Measurements from ENCODE around the gene RASL10B. TPM values are rescaled to one million over a fixed set of nuclear protein-coding genes. Genes with fewer than 3 reads are reported as not detected.

Gene RASL10B
- total RNA-seq (under 1 TPM; 0.34 to 0.76 (median 0.60) TPM), polyA plus RNA-seq (under 1 TPM; 0.14 to 0.37 TPM), total RNA-seq (0.81 reads per million)

GRCh38 chr17:35731239-35731916 lies at the start of gene RASL10B:
RASL10B (plus strand) TSS chr17:35731639; CDS start chr17:35735185, 3,546 bp downstream.
- ChIA-PET CTCF (interaction anchor here (1.0 kb wide), 1 partner anchor 16 kb away, joined by 4 read pairs; no protein-coding TSS in a partner anchor), POLR2A (interaction anchor here (0.6 to 1.3 kb wide), 2 partner anchors 9 to 28 kb away, joined by 3 to 4 read pairs; no protein-coding TSS in a partner anchor)
- Mint-ChIP-seq H3K9me3 (peaks cover 0 to 2% (median 0%) of the 10 kb centered on the region in 11 donors), H3K4me1 (peaks cover 11 to 31% (median 21%) of the 10 kb centered on the region in 7 donors), H3K27ac (peak within 1 kb of the TSS in 8 of 9 donors; percentile 21 to 85 (median 66)), H3K4me3 (peak within 1 kb of the TSS; percentile 59 to 90 (median 85)), H3K27me3 (peaks cover 0 to 24% (median 5%) of the 10 kb centered on the region in 5 donors), H3K36me3 (peaks cover 0 to 7% (median 0%) of the 10 kb centered on the region in 5 donors)
- H3K4me1 ChIP-seq (ENCODE audit: control insufficient read depth in 2 of 2, insufficient read depth in 2 of 2, low read length in 2 of 2): peaks cover 8 to 13% of the 10 kb centered on the region in 2 donors
- ATAC-seq (peak; percentile 83), DNase-seq (peak; percentile 34 to 62 (median 42))
- peaks cover 0 to 7% (median 0%) of the 10 kb centered on the region in 3 experiments for H3K36me3 ChIP-seq (ENCODE audit: control insufficient read depth in 2 of 3, insufficient read depth in 3 of 3, low read length in 3 of 3)
- no peak within 1 kb of the TSS for H3K27ac ChIP-seq (ENCODE audit: low read depth, low read length)
- H3K9me3 ChIP-seq (ENCODE audit: control insufficient read depth in 2 of 3, low read length in 3 of 3): no peaks in the 10 kb centered on the region
- H3K4me3 ChIP-seq (ENCODE audit: low read length): peak within 1 kb of the TSS; percentile 55
- intact Hi-C loops (cut with micrococcal nuclease): no loop called here
- H3K27me3 ChIP-seq (ENCODE audit: control insufficient read depth in 2 of 2, insufficient read depth in 2 of 2, low read length in 2 of 2): no peaks in the 10 kb centered on the region

- Histone ChIP-seq H3K9me3 (ENCODE audit: control insufficient read depth in 2 of 3, low read length in 3 of 3) (no peaks in the 10 kb centered on the region), H3K27me3 (ENCODE audit: control insufficient read depth in 2 of 2, insufficient read depth in 2 of 2, low read length in 2 of 2) (no peaks in the 10 kb centered on the region), H3K4me3 (ENCODE audit: low read length) (no peak overlapping the region), H3K27ac (ENCODE audit: low read depth, low read length) (no peak overlapping the region), H3K36me3 (ENCODE audit: control insufficient read depth in 2 of 3, insufficient read depth in 3 of 3, low read length in 3 of 3) (peaks cover 12 to 69% (median 13%) of the 10 kb centered on the region in 3 experiments), H3K4me1 (ENCODE audit: control insufficient read depth in 2 of 2, insufficient read depth in 2 of 2, low read length in 2 of 2) (no peaks in the 10 kb centered on the region)
- ChIA-PET CTCF (no interaction called here), POLR2A (no interaction called here)
- ATAC-seq: no peak
- intact Hi-C loops (cut with micrococcal nuclease): no loop called here
- DNase-seq: no peak
- Mint-ChIP-seq H3K27ac (no peak overlapping the region), H3K4me1 (peaks cover 4 to 14% (median 4%) of the 10 kb centered on the region in 7 donors), H3K27me3 (no peaks in the 10 kb centered on the region), H3K9me3 (no peaks in the 10 kb centered on the region), H3K4me3 (no peak overlapping the region), H3K36me3 (peaks cover 8 to 70% (median 50%) of the 10 kb centered on the region in 5 donors)
Measured at GRCh38 chr17:35683591-35683990, 47.8 kb upstream of the RASL10B start.

GRCh38 chr17:35684055-35684802 lies 47.2 kb upstream of the RASL10B start:
- Histone ChIP-seq H3K27ac (ENCODE audit: low read depth, low read length) (no peak overlapping the region), H3K9me3 (ENCODE audit: control insufficient read depth in 2 of 3, low read length in 3 of 3) (no peaks in the 10 kb centered on the region), H3K4me3 (ENCODE audit: low read length) (no peak overlapping the region), H3K4me1 (ENCODE audit: control insufficient read depth in 2 of 2, insufficient read depth in 2 of 2, low read length in 2 of 2) (no peaks in the 10 kb centered on the region), H3K36me3 (ENCODE audit: control insufficient read depth in 2 of 3, insufficient read depth in 3 of 3, low read length in 3 of 3) (peaks cover 12 to 68% (median 13%) of the 10 kb centered on the region in 3 experiments), H3K27me3 (ENCODE audit: control insufficient read depth in 2 of 2, insufficient read depth in 2 of 2, low read length in 2 of 2) (no peaks in the 10 kb centered on the region)
- ChIA-PET POLR2A (no interaction called here), CTCF (no interaction called here)
- ATAC-seq: no peak
- Mint-ChIP-seq H3K27ac (no peak overlapping the region), H3K4me1 (peaks cover 0 to 8% (median 1%) of the 10 kb centered on the region in 7 donors), H3K4me3 (no peak overlapping the region), H3K27me3 (no peaks in the 10 kb centered on the region), H3K36me3 (peaks cover 9 to 72% (median 49%) of the 10 kb centered on the region in 5 donors), H3K9me3 (no peaks in the 10 kb centered on the region)
- intact Hi-C loops (cut with micrococcal nuclease): no loop called here
- no peak for DNase-seq

DNA sequence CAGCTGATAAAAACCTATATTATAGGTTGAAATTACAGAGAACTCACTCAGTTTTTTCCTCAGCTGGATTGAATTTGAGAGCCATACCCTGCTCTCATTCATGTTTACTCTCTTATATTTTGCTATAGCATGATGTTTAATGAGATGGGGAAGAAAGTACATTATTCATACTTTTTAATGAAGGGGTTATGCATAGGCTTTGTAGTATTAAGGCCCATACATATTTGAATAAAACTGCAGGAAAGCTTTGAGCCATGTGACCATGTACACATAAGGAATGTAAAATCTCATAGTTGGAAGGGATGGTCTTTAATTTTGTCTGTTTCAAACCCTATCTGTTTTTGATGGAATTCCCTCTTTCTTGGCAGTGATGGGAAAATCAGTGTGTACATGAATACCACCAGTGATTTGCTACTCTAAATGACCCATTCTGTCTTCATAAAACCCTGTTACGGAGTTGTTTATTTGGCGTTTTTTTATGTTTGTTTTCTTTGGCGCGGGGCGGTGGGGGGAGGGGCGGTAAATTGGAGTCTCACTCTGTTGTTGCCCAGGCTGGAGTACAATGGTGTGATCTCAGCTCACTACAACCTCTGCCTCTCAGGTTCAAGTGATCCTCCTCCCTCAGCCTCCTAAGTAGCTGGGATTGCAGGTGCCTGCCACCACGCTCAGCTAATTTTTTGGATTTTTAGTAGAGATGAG lies 38.8 kb upstream of the RASL10B start:
- no peaks in the 10 kb centered on the region for H3K4me1 ChIP-seq (ENCODE audit: control insufficient read depth in 2 of 2, insufficient read depth in 2 of 2, low read length in 2 of 2)
- CTCF ChIA-PET: no interaction called here
- H3K27ac Mint-ChIP-seq: no peak overlapping the region
- intact Hi-C loops (cut with micrococcal nuclease): no loop called here
- no peaks in the 10 kb centered on the region for H3K27me3 ChIP-seq (ENCODE audit: control insufficient read depth in 2 of 2, insufficient read depth in 2 of 2, low read length in 2 of 2)
- no peaks in the 10 kb centered on the region for H3K27me3 Mint-ChIP-seq
- DNase-seq (no peak), ATAC-seq (no peak)
- no peak overlapping the region for H3K27ac ChIP-seq (ENCODE audit: low read depth, low read length)
- no peak overlapping the region for H3K4me3 Mint-ChIP-seq
- POLR2A ChIA-PET: interaction anchor here (0.5 kb wide), 1 partner anchor 642 kb away, joined by 4 read pairs; no protein-coding TSS in a partner anchor
- H3K4me1 Mint-ChIP-seq: peaks cover 0 to 13% (median 4%) of the 10 kb centered on the region in 7 donors
- H3K4me3 ChIP-seq (ENCODE audit: low read length): no peak overlapping the region
- H3K9me3 Mint-ChIP-seq: peaks cover 0 to 6% (median 0%) of the 10 kb centered on the region in 11 donors
- peaks cover 21 to 67% (median 42%) of the 10 kb centered on the region in 5 donors for H3K36me3 Mint-ChIP-seq
- H3K36me3 ChIP-seq (ENCODE audit: control insufficient read depth in 2 of 3, insufficient read depth in 3 of 3, low read length in 3 of 3): peaks cover 0 to 73% (median 34%) of the 10 kb centered on the region in 3 experiments
- no peaks in the 10 kb centered on the region for H3K9me3 ChIP-seq (ENCODE audit: control insufficient read depth in 2 of 3, low read length in 3 of 3)

- ChIA-PET POLR2A (interaction anchor here (0.7 kb wide), 1 partner anchor 801 kb away, joined by 3 read pairs; no protein-coding TSS in a partner anchor), CTCF (no interaction called here)
- Mint-ChIP-seq H3K27me3 (no peaks in the 10 kb centered on the region), H3K4me3 (no peak overlapping the region), H3K36me3 (peaks cover 13 to 57% (median 32%) of the 10 kb centered on the region in 5 donors), H3K9me3 (peaks cover 0 to 6% (median 0%) of the 10 kb centered on the region in 11 donors), H3K4me1 (peaks cover 0 to 13% (median 0%) of the 10 kb centered on the region in 7 donors), H3K27ac (no peak overlapping the region)
- intact Hi-C loops (cut with micrococcal nuclease): no loop called here
- no peak for ATAC-seq
- Histone ChIP-seq H3K27me3 (ENCODE audit: control insufficient read depth in 2 of 2, insufficient read depth in 2 of 2, low read length in 2 of 2) (no peaks in the 10 kb centered on the region), H3K27ac (ENCODE audit: low read depth, low read length) (no peak overlapping the region), H3K4me1 (ENCODE audit: control insufficient read depth in 2 of 2, insufficient read depth in 2 of 2, low read length in 2 of 2) (no peaks in the 10 kb centered on the region), H3K9me3 (ENCODE audit: control insufficient read depth in 2 of 3, low read length in 3 of 3) (no peaks in the 10 kb centered on the region), H3K36me3 (ENCODE audit: control insufficient read depth in 2 of 3, insufficient read depth in 3 of 3, low read length in 3 of 3) (peaks cover 0 to 63% (median 34%) of the 10 kb centered on the region in 3 experiments), H3K4me3 (ENCODE audit: low read length) (no peak overlapping the region)
- no peak for DNase-seq
Measured at GRCh38 chr17:35693662-35694061, 37.8 kb upstream of the RASL10B start.

DNA sequence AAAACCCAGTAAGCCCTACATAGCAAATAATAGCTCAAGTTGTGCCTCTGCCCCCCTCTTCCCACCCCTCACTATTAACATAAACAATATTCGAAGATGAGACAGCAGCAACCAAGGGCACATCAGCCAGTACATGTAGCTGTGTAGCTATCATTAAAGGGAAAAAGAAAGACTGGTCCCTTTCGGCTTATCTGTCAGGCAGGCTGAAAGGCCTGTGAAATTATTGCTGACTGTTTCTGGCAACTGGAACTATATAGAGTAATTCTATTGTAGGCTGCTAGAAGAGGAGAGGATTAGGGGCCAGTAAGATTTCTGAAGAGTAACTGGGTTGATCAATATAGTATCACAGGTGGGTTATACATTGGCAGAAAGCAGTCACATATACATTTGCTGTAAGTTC lies 36.5 kb upstream of the RASL10B start:
- no peak overlapping the region for H3K27ac ChIP-seq (ENCODE audit: low read depth, low read length)
- no peaks in the 10 kb centered on the region for H3K27me3 ChIP-seq (ENCODE audit: control insufficient read depth in 2 of 2, insufficient read depth in 2 of 2, low read length in 2 of 2)
- no peak overlapping the region for H3K27ac Mint-ChIP-seq
- H3K36me3 Mint-ChIP-seq: peaks cover 7 to 46% (median 23%) of the 10 kb centered on the region in 5 donors
- POLR2A ChIA-PET: no interaction called here
- peaks cover 0 to 52% (median 29%) of the 10 kb centered on the region in 3 experiments for H3K36me3 ChIP-seq (ENCODE audit: control insufficient read depth in 2 of 3, insufficient read depth in 3 of 3, low read length in 3 of 3)
- H3K4me1 Mint-ChIP-seq: peaks cover 0 to 13% (median 0%) of the 10 kb centered on the region in 7 donors
- CTCF ChIA-PET: interaction anchor here (1.4 kb wide), 1 partner anchor 69 kb away, joined by 3 read pairs; no protein-coding TSS in a partner anchor
- intact Hi-C loops (cut with micrococcal nuclease): no loop called here
- no peaks in the 10 kb centered on the region for H3K4me1 ChIP-seq (ENCODE audit: control insufficient read depth in 2 of 2, insufficient read depth in 2 of 2, low read length in 2 of 2)
- peaks cover 0 to 3% (median 0%) of the 10 kb centered on the region in 11 donors for H3K9me3 Mint-ChIP-seq
- H3K4me3 ChIP-seq (ENCODE audit: low read length): no peak overlapping the region
- no peaks in the 10 kb centered on the region for H3K27me3 Mint-ChIP-seq
- ATAC-seq (no peak), DNase-seq (no peak)
- H3K4me3 Mint-ChIP-seq: no peak overlapping the region
- H3K9me3 ChIP-seq (ENCODE audit: control insufficient read depth in 2 of 3, low read length in 3 of 3): no peaks in the 10 kb centered on the region

All from naive thymus-derived CD4-positive, alpha-beta T cell (primary cell).